Camera-type eye (tissue), 1 donor: ENCODE results near the gene MKS1. TPM values are rescaled to one million over a fixed set of nuclear protein-coding genes. Genes with fewer than 3 reads are reported as not detected.

Experiments used
- total RNA-seq: library from RNA; depleted of rRNA; stranded (reverse); fragments of >200 nt; gene quantifications from one replicate; pipeline ENCODE4 v1.2.3, GENCODE V29; 2014

The MKS1 gene
- 32.0 TPM for total RNA-seq

DNA sequence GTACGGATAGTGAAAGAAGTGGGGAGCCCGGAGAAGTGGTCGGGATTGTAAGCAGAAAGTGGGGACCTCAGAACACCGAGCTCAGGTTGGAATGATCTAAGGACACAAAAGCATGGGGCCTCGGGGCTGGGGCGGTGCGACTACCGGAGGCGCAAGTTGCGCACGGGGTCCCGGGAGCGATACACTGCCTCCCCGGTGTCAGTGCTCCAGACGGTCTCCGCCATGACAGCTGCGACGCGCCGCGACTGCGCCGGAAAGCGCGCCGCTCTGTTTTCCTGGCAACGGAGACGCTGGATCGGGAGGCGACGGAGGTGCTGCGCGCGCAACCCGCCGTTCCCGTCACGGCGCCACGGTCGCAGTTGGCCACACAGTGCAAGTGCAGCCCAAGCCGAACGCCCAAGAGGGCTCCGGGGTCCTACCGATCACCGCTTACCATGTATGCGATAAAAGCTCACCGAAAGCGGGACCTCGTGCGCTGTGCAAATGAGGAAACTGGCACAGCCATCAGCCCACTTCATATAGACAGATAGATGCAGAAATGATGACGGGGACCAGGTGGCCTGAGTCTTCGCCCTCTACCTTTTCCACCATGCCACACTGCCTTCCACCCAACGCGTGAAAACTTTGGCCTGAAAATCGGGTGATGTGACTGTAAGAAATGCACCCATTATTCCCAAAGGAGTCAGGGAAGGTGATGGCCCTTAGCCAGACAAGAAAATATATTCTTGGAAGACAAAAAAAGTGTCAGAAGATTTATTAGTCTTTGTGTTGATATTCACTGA lies at the start of gene MKS1:
Gene MKS1 (minus strand): TSS at position 249 of the 782 bp plus-strand sequence. CDS start 25 bp downstream, at position 224.

DNA sequence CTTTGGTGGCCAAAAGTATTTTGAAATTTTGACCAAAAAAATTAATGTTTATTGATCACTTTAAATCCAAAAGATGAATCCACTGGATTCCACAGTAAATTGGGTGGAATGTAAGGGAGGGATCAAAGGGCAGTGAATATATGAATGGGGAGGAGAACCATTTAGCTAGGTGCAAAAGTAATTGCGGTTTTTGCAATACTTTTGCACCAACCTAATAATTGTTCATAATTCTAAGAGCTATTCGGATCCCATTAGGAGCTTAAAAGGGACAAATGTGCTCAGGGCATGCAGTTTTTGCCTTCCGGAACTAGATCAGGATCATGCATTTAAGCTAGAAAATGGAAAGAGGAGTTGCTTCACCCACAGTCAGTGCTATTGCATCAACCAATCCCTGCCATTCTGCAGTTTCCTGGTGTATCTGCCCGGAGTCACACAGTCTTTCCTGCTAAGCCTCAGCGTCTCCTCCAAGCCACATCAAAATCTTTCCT lies 19.1 kb upstream of the MKS1 start, which contains the start of gene LPO:
Gene LPO (plus strand): TSS at position 438 of the 488 bp plus-strand sequence. CDS start 4,396 bp downstream, outside the sequence.

DNA sequence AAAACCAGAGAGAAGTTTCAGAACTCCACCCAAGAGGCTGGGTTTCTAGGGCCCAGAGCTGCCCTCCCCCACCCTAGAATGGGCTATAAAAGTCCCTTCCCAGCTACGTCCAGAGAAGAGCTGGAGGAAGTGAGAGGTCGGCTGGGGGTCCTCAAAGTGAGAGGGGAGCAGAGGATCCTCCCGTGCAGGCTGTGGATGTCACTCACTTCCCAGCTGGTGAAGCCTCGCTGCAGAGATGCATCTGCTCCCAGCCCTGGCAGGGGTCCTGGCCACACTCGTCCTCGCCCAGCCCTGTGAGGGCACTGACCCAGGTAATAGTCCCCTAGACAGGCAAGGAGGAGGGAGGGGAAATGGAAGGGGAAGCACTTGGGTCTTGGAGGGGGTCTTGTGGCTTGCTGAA lies 26.4 kb downstream of the MKS1 start, which contains the start of gene EPX:
Gene EPX (plus strand): TSS at position 115 of the 400 bp plus-strand sequence. CDS start 121 bp downstream, at position 236.

DNA sequence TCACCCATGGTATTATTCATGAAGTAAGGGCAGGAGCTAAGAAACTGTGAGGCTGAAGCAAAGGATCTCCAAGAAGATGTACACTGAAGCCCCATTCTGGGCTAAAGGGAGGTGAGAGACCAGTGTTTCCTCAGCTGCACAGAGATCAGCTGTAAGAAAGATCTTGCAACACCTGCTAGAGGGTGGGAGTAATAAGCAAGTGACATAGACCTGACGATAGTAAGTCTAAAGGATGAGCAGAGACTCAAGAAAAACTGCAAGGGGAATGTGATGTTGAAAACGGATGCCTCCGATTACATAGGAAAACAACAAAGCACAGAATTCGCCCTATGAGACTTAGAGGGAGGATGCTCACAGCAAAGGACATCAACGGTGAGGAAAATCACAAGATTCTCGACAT lies 52.4 kb downstream of the MKS1 start, which contains the start of gene OR4D2:
Gene OR4D2 (plus strand): TSS at position 301 of the 400 bp plus-strand sequence. CDS start 2,674 bp downstream, outside the sequence.

Other genes with a start within 250 kb of the MKS1 start
- gene VEZF1, start 231.0 kb downstream of the MKS1 start, total RNA-seq, result 150 TPM
- 340 TPM for gene SRSF1, start 212.0 kb downstream of the MKS1 start, total RNA-seq
- 31.6 TPM for gene DYNLL2, start 135.8 kb downstream of the MKS1 start, total RNA-seq
- not detected for gene OR4D1, start 70.9 kb downstream of the MKS1 start, total RNA-seq
- gene OR4D2, start 52.3 kb downstream of the MKS1 start, total RNA-seq, result not detected
- not detected for gene EPX, start 26.5 kb downstream of the MKS1 start, total RNA-seq
- 0.44 TPM for gene LPO, start 19.3 kb upstream of the MKS1 start, total RNA-seq
- 14.1 TPM for gene MPO, start 61.7 kb upstream of the MKS1 start, total RNA-seq
- 52.3 TPM for gene TSPOAP1, start 109.5 kb upstream of the MKS1 start, total RNA-seq
- gene SUPT4H1, start 132.9 kb upstream of the MKS1 start, total RNA-seq, result 38.3 TPM
- 4.8 TPM for gene RNF43, start 198.3 kb upstream of the MKS1 start, total RNA-seq